Non-pigmented ciliary epithelial cell (primary cell): ENCODE results near the gene EEF1A2.
"Not testable (repeated sequence)": the region's sequence is repeated elsewhere in the genome, so short reads cannot be mapped to it uniquely, and the experiment has no call there.

ENCODE experiments used
- DNase-seq: peaks from one replicate; pipeline ENCODE4 v3.0.0-alpha.2; 2010; ENCODE audit warnings: low read depth

Gene EEF1A2

DNA sequence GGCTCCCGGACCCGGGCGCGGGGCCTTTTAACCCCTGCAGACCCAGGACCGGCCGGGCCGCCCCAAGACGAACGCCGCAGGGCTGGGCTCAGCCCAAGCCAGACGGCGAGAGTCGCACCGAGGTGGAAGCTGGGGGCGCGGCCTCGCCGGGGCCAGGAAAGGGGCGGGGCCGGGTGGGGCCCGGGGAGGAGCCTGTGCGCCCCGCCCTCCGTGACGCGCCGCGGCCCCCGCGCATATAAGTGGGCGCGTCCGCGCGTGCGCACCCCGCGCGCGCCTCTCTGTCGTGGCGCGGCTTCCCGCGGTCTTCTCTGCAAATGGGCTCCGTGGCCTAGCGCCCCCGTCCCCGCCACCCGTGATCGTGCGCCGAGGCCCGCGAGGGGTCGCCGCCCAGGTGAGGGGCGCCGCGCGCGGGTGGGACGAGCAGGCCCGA lies 21.6 kb upstream of the EEF1A2 start, which contains the start of gene PPDPF:
Gene PPDPF (plus strand): TSS at position 262 of the 430 bp plus-strand sequence. CDS start 544 bp downstream, outside the sequence.
- peak; percentile 20 for DNase-seq

DNA sequence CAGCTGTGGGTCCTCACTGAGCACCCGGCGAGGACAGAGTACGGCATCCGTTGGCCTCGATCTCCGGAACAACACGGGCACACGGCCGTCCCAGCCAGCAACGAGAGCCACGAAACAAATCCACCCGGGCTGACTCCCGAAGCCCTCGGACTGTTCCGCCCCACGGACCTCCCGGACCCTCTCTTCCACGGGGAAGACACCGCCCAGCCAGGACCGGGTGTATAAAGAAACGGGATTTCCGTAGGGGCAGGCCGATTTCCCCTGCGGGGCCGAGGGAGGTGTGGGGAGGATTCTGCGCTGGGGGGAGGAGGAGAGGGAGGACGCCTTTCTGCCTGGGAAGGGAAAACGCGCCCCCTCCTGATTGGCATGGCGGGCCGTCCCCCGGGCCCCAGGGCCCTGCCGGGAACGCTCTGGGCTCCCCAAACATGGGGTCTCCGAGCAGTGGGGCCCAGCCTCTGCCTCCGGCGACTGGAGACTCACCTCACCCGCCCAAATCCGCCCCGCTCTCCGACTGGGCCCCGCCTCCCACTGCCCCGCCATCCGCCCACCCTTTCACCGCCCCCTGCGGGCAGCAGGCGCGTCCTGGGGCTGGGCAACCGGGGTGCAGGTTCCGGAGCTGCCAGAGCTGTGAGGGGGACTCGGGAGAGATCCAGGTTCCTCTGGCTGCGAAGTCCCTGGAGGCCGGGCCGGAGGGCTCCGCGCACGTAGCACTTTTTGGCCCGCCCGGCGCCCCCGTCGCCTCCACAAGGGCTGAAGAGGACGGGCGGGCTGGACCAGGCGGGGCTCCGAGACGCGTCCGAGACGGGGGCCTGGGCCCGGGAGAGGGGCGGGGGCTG lies 21.0 kb upstream of the EEF1A2 start:
- DNase-seq, result no peak

DNA sequence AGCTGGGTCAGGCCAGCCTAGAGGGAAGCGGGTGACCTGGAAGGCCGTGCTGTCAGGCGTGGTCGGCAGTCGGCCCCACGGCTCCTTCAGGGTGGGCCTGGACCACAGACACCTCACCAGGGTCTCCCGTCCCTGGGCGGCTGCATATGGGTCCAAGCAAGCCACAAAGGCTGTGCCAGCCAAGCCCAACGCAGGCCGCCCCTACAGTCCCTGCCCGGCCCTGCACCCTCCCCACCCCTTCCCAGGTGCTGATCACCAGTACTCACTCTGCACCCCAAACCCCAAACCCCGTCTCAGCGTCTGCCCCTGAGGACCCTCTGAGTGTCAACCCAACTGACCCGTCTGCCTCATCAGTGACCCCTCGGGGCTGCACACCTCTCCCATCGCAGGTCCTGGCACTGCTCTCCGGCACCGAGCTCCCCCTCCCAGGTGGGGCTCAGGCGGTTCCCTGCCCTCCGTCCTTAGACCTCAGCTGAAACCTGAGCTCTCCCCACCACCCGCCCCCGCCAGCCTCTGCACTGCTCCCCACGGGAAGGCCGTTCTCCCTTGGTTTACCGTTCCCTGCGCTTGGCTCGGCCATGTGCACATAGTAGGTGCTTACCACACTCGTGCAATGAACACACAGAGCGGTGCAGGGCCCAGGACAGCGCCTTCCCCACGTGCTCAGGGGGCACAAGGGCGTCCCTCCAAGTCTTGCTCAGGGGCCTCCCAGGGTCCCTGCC lies 20.2 kb upstream of the EEF1A2 start:
- no peak for DNase-seq

DNA sequence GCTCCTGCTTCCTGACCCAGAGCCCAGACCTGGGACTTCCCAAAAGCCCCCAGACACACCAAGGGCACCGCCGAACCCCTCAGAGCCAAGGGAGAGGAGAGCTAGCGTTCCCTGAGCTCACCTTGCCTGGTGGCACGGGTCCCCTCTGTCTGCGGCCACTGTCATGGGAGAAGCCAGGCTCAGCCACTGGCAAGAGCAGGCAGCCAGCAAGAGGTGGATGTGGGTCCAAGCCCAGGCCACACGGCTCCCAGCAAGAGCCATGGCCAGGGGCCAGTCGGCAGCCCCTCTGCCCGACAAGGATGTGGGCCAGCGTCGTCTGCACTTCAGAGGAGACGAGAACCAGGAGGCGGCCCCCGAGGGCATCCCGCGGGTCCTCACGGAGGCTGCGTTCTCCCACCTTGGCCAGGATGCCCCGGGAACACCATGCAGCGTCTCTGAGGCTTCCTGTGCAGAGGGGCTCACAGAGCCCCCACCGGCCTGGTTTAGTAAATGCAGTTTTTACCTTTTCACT lies 19.5 kb upstream of the EEF1A2 start:
- no peak for DNase-seq

DNA sequence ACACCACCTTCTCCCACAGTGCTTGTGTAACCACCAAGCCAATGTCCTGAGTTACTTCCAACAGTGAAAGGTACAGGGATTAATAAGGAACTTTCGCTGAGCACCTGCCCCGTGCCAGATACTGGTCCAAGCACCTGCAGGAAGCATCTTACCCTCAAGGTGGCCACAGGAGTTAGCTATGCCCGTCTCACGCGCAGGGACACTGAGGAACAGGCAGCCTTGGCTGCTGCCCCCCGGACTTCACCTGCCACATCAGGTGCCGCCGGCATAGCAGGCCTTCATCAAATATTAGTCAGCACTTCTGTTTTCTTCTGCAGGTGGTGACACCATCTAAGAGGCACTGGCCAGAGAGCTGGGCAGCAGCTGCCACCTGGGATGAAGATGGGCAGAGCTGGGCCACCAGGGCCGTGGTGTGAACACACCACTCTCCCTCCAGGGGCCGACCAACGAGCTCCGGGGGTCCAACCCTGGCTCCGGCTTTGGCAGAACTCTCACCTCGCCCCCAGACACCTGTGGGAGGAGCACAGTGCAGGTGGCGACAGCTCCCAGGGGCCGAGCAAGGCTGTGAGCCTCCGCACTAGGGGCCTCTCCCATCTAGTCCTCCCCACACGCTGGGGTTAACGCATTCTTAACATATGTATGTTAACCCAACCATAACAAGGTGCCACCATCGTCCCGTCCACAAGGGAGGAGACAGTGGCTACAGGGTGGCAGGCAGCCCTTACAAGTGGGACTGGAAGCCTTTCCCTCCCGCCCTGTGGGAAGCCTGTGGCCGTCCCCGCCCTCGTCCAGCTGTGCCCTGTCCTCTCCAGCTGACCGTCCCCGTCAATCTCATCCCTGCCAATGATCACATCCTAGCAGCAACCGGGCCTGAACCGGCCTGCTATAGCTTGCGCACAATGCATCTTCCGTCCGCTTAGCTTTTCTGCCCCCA lies 18.8 kb upstream of the EEF1A2 start:
- no peak for DNase-seq

DNA sequence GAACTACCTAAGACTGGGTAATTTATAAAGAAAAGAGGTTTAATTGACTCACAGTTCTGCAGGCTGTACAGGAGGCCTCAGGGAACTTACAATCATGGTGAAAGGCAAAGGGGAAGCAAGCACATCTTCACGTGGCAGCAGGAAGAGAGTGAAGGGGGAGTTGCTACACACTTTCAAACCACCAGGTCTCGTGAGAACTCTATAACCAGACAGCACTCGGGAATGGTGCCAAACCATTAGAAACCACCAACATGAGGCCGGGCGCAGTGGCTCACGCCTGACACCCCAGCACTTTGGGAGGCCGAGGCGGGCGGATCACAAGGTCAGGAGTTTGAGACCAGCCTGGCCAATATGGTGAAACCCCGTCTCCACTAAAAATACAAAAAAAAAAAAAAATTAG lies 15.6 kb upstream of the EEF1A2 start:
- not testable (repeated sequence) for DNase-seq

DNA sequence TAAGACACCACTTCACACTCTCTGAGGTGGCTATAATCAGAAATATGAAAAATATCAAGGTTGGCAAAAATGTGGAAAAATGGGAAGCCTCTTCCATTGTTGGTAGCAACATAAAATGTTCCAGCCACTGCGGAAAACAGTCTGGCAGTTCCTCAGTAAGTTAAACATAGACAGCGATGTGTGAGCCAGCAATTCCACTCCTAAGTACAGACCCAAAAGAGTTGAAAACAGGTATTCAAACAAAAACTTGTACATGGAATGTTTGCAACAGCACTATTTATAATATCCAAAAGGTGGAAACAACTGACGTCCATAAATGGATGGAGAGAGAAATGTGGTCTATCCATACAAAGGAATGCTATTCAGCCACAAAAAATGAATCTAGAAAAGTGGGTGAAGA lies 14.3 kb upstream of the EEF1A2 start:
- no peak for DNase-seq

DNA sequence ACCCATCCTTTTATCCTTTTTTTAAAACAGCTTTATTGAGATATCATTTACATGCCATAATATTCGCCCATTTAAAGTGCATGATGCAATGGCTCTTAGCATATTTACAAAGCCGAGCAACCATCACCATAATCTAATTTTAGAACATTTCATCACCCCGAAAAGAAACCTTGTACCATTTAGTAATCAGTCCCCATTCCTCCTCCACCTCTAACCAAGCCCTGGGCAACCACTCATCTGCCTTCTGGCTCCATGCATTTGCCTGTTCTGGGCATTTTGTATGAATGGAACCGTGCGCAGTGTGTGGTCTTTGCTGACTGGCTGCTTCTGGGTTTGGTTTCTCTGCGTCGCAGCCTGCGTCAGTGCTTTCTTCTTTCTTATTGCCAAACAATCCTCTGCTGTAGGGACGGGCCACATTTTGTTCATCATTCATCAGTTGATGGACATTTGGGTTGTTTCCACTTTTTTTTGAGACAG lies 10.2 kb upstream of the EEF1A2 start:
- DNase-seq, result no peak

DNA sequence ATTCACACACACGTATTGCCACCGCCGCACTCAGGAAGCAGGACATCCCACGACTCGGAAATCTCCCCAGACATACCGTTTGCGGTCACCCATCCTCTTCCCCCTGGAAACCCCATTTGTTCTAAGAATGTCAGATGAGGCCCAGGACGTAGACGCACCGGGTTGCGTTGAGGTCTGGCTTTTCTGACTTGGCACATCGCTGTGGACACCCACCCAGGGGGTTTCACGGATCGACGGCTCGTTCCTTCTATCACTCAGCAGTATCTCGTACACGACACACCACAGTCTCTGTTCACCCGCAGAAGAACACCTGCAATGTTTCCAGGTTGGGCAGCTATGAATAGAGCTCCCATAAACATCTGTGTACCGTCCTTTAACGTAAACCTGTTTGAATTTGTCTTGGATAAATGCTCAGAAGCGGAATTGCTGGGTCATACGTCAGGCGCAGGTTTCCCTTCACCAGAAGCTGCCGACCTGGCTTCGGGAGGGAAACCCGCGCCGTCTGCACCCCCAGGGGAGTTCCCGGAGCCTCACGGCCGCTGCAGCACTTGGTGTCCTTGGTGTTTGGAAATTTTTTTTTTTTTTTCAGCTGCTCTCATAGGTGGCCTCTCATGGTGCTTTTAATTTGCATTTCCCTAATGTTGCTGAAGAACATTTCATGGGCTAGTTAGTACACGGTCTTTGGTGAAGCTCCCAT lies 9.3 kb upstream of the EEF1A2 start:
- no peak for DNase-seq

DNA sequence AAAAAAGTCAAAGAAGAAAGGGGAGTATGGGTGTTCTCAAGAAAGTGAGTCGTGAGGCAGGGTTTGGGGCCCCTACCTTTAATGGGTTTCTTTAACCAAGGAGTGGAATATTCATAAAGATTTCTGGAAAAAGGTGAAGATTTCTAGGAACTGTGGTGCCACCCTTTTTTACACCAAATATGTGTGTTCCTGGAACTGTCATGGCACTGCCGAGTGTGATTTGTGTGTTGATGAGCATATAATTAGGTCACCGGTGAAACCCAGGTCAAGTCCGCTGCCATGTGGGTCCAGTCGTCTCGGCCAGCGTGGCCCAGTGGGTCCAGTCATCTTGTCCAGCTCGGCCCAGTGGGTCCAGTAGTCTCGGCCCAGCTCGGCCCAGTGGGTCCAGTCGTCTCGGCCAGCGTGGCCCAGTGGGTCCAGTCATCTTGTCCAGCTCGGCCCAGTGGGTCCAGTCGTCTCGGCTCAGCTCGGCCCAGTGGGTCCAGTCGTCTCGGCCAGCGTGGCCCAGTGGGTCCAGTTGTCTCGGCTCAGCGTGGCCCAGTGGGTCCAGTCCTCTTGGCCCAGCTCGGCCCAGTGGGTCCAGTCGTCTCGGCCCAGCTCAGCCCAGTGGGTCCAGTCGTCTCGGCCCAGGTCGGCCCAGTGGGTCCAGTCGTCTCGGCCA lies 8.3 kb upstream of the EEF1A2 start:
- DNase-seq, result no peak

DNA sequence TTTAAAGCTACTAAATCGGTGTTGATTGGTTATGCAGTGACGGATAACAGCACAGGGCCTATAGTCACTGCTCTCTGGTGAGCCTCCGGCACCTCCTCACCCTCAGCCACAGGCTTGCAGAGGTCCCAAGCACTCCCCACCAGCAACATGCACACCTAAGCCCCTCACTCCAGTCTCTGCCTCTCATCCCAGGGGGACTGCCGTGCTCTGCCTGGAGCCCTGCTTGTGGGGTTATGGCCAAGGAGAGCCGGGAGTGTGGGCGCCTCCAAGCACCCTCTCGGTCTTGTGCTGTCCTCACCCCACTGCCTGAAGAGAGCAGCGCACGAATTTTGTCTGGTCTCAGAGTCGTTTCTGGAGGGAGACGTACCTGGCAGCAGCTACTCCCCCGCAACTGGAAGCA lies 6.8 kb upstream of the EEF1A2 start:
- no peak for DNase-seq

DNA sequence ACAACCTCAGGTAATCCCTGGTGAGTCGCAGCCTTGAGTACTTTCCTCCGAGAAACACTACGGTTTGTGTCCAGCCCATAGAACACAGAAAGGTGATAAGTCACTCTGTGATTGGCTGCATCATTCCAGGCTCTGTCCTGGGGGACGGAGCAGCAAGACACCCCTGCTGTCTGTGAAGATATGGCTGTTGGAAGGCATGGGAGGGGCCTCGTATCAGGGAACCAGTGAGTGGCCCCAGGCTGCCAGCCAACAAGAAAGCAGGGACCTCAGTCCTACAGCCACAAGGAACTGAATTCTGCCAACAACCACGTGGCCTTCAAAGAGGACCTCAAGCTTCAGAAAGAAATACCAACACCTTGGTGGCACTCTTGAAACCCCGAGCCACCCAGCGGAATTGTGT lies 6.4 kb upstream of the EEF1A2 start:
- no peak for DNase-seq

DNA sequence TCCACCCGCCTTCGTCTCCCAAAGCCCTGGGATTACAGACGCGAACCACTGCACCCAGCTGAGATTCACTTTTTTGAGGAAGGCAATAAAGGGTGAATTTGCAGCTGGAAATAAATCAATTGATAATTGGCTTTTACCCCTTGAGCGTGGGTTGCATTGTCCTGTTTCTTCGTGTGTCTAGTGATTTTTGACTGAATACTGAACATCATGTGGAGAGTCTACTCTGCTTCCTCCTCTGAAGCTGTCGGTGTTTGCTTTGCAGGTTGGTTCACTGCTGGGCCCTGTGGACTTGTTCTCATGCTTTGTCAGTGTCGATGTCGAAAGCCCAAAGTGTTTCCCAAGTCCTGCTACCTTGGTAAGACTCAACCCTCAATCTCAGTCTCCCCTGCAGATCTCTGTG lies 5.8 kb upstream of the EEF1A2 start:
- no peak for DNase-seq

DNA sequence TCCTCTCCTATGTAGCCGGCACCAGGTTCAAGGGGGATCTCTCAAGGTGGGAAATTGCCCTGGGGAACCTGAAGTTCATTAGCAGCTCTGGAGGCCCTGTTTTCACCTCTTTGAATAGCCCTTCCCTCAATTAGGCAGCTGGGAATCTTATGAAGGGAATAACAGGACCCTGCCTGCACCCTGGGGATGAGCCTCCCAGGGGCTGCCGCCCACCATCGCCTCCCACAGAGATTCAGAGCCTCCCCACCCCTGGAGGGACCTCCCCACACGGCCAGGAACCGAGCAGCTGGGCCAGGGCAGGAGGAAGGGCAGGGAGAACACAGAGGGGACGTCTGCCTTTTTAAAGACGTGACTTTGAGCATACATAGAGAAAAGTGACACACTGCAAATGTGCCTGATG lies 4.6 kb upstream of the EEF1A2 start:
- no peak for DNase-seq

DNA sequence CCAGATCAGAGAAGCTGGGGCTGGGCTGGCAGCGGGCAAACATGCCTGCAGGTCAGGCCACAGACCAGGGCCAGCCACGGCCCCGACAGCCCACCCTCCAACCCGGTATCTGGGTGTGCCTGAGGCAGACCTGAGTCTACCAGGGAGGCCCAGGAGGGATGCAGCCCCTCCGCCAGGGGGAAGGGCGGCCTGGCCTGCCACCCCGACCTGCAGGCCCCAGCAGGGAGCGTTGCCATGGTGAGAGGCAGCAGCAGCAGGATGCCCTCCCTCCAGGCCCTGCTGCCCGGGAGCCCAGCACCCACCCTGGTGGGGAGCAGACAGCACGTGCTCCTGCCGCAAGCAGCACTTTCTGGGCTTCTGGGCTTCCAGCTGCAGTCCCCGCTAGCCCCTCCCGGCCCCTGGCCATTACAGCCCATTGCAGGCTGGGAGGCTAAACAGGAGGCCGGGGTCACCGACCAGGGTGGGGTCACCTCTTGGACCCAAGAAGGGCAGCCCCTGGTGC lies 3.8 kb upstream of the EEF1A2 start:
- no peak for DNase-seq

DNA sequence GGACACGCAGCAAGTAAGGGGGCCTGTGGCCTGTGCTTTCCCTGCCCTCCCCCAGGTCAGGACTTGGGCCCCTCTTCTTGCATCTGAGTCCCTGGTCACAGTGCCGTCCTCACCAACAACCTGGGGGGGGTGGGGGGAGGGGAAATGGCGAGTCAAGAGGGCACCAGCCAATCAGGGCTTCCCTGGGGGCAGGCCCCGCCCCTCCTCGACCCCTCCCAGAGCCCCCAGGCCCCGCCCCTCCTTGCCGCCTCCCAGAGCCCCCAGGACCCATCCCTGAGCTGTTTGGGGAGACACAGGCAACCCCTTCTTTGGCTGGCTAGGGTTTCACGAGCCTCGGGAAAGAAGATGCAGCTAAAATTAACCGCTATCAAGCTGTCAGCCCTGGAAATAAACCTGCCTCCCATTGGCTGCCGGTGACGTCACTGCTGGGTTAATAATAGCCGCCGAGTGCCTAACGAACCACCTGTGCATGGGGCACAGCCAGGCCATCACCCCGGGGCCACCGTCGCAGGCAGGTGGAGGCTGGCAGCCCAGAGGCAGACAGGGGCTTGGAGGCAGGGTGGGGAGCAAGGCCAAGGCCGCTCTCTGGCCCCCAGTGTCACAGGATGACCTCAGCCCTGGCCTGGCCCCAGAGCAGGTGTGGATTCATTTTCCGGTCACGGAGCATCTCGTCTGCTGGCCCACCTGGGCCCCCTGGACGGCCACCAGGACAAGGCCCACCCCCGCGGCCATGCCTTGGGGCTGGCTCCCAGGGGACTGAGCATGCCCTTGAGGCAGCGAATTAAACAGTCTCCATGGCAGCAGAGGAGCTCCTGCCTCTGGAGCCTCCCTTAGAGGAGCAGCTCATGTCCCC lies 3.2 kb upstream of the EEF1A2 start:
- no peak for DNase-seq

DNA sequence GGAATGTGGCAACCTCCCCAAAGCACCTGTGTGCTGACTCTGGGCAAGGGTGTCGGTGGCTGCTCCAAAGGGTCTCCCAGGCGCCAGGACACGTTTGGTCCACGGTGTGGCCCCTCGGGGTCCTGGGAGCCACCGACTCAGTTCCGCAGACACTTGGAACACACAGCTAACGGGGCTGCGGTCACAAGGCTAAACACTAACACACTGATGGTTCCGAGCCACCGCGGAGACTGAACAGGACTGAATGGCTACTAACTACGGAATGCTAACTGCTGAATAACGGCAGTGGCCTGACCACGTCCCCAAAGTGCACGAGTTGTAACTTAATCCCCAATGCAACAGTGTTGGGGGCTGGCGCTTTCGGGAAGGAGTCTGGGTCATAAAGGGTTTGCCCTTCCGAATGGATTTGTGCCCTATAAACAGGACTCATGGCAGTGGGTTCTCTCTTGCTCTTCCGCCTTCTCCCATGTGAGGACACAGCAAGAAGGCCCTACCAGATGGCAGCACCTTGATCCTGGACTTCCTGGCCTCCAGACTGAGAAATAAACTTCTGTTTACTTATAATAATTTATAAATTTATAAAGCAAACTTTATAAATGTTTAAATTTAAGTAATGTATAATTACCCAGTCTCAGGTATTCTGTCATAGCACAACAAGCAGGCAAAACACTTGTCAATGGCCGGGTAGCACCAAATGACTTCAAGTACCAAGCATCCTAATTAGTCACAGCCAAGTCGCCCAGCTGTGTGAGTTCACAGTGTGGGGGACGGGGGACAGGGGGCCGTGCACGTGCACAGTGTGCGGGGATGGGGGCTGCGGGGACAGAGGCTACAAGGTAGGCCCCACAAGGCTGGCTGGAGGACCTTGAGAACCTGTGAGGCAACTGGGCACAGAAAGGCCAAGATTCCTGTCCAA lies 2.3 kb upstream of the EEF1A2 start:
- no peak for DNase-seq

DNA sequence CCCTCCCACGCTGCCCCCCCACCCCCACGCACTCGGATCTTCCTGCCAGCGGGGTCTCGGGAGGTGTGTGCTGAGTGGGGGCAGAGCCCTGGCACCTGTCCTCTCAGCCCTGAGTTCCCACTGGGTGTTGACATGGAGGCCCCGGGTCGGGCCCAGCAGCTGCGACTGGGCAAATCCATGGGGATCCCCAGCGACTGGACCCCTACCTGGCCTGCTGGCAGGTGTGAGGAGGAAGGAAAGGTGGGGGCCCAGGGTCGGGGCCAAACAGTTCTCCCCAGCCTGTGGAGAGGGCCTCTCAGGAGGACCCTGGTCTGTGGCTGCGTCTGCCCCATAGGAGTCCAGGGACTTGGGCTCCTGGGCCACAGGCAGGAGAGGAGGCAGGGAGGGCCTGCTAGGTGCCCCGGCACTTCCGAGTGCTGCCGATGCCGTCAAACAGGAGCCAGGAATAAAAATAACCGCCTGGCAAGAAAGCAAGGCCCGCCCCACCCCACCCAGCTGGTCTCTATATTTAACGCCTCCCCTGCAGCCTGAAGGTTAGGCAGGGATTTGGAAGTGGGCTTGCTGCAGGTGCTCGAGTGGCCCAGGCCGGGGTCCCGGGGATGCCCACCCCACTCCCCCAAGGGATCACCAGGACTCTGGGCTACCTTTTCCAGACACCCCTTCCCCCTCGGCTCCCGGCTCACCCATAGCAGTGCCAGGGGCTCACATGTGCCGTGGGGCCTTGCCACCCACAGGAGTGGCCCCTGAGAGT lies 1.4 kb upstream of the EEF1A2 start:
- DNase-seq, result no peak
